Bone marrow (tissue), 2 donors: ENCODE measurements around the gene BTBD16.
A peak's percentile ranks its signal among the peaks of the same experiment; 100 is the strongest.

Experiments used
- DNase-seq, 2 donors: peaks; one replicate each; lab custom pipeline; 2025; lab: John Stamatoyannopoulos, UW

Gene BTBD16

DNA sequence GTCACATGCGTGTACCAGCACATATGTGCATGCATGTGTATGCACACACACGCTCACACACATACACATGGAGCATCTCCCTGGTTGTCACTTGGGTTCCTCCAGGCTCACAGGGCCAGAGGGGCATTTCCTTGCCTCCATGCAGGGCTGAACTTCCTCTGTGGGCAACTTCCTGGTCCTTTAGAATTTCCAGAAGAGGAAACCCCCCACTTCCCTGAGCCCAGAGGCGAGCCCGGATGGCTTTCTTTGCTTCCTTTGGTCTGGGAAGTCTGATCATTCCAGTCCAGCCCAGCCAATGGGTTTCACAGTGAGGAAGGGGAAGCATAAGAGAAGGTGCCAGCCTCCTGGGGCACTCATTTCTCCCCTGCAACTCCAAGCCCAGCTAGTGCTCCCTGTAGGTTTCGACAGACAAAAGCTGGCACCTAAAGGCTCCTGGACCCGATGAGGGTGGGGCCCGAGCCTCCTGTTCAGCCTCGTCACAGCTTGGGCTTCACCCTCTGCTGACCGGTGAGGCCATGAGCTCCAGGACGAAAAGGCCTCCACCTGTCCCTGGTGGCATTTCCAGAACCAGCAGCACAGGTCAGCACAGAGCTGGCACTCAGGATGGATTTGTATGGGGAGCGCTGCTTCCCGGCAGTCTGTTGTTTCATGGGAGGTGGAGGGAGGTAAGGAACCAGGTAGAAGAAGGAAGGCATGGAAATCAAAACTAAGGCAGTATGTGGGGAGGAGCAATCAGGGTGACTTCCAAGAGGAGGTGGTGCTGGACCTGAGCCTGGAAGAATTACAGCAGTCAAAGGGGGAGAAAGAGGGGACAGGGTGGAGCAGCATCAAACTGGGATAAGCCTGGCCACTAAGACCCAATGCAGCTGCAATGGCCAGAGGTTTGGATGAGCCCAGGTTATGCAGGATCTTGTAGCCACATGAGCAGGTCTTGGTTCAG, 23.7 kb downstream of the BTBD16 start:
- no peak for DNase-seq

GRCh38 chr10:122295451-122295809, 24.3 kb downstream of the BTBD16 start:
- DNase-seq = no peak

GRCh38 chr10:122296363-122297120, 25.4 kb downstream of the BTBD16 start:
- no peak for DNase-seq

- no peak for DNase-seq
Observed at GRCh38 chr10:122297583-122297982, 26.5 kb downstream of the BTBD16 start.

DNA sequence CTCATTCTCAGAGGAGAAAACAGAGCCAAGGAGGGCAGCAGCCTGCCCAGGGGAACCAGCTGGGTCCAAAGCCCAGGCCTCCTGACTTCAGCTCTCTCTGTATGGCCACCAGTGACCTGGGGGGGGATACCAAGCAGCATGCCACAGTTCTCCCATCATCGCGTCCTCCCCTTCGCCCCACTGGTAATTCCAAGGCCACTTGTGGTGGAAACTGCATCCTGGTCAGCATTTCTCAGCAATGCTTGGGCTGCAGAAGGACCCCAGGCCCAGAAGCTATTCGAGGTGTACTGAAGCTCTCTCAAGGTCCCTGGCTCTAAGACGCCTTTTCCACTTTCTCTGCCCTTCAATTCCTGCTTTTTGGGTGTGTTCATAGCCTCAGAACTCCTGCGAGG, 27.1 kb downstream of the BTBD16 start:
- DNase-seq = no peak

DNA sequence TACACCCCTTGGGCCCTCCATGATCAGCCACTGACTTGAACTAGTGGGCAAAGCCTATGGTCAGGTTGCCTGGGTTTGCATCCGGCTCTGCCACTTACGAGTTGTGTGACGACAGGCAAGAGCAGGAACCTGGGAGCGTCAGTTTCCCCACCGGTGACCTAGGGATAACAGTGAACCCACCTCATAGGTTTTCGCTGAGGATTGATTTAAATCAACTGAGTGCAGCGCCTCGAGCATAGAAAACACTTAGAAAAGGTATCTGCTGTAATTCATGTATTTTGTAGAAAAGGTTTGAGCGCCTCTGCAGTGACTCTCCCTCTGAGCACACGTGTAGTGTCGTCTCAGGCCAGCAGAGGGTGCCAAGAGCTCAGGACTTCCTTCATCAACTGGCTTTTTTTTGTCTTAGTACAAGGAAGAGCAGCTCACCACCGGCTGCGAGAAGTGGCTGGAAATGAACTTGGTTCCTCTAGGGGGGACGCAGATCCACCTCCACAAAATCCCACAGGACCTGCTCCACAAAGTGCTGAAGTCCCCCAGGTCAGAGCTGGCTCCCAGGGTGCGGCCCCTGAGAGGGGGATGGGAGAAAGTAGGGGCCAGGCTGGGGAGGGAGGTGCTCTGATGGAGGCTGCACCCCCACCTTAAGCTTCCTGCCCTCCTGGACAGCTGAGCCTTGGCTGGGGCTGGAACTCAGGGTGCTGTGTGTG, 27.7 kb downstream of the BTBD16 start:
- peak; percentile 5 to 9 for DNase-seq

DNA sequence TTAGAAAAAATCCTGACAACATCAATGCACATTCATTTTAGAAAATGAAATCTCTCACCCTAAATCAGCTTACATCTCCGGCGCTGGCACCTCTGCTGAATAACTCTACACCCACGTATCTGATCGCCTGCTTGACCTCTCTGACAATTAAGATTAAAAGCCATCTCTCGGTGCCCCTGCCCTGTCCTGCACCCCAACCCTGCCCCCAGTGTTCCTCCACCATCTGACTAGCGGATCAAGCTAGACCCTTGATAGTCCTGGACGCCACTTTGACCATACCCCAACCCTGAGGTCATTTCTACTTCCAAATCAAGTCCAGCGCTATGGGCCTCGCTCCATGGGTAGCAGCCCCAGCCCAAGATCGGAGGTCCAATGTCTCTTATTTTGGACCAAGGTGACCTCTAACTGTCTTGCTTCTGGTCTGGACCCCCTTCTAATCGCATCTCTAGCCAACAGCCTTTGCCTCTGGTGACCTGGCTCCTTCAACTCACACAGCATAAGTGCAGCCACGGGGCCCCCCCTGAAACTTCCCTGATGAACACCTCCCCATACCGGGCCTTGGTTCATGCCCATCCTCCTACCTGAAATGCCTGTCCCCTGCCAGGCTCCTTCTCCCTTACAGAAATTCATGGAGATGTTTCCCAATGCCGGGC, 28.5 kb downstream of the BTBD16 start:
- DNase-seq = no peak

DNA sequence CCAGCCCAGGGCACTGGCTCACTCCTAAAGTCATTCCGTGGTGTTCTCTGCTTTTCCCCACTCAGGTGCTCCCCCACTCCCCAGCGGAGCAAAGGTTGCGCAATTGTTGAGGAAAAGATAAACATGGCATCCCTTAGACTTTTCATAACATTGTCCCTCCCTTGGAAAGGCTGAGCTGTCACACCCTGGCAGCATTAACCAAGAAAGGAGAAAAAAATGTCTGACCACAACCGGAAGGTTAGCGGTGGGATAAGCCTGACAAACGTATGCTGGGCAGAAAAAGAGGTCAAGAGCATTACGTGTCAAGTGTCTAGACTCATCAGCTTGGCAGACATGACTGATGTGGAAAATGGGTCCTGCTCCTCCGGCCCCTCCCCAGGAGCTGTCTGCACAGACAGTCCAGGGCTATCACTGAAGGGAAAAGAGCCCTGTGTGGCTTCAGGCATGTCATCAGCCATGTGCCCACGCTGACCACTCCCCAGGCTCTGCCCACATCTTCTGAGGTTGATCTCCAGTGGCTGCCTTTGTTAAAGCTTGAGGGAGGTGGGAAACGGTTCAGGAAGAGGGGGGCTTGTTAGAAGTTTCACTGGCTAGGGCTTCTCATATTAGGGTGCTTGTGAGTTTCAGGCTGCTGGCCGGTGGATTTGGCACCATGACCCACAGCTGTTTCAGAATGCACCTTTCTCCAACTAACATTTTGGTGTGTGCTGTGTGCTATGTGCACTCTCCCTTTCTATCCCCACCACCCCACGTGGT, 30.1 kb downstream of the BTBD16 start:
- DNase-seq = no peak

- DNase-seq = no peak
Observed at GRCh38 chr10:122301811-122302115, 30.7 kb downstream of the BTBD16 start.

GRCh38 chr10:122302315-122302714, 31.2 kb downstream of the BTBD16 start:
- DNase-seq = no peak

- DNase-seq = no peak
Observed at GRCh38 chr10:122303271-122304053, 32.4 kb downstream of the BTBD16 start.

DNA sequence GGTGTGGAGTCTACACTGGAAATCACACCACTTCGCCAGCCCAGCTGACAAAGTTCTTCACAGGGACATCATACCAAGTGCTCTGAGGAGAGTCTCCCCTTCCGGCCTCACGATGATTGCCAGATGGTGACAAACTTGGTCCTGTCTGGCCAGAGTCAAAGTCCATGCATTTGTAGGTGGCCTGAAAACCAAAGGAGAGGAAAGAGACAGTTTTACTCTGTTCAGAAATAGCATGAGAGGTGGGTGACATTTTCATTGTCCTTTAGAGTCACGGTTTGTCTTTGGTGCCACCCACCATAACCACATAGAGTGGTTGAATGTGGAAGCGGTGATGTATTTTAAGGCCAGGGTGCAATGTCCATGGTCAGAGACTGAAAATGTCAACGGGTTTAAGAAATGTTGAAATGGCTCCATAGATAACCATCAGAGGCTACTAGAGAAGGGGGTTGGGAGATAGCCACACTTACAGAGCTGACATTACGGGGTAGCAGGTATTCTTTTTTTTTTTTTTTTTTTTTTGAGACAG, 33.0 kb downstream of the BTBD16 start:
- no peak for DNase-seq

GRCh38 chr10:122306282-122306681, 35.2 kb downstream of the BTBD16 start:
- no peak for DNase-seq

DNA sequence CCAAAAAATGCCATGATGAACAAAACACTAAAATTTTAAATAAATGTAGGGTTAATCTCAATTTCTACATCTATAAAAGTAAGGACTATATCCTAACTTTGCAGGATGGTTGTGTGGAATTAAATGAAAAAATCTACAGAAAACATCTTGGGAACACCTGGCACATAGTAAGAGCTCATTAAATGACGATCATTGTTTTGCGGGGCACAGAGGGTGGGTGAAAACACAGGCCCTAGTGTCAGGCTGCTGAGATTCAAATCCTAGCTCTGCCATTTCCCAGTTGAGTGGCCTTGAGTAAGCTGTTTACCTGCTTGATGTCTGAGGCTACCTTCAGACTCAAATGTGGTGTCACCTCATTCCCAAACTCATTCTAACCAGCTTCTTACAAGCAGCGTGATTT, 35.6 kb downstream of the BTBD16 start:
- no peak for DNase-seq

DNA sequence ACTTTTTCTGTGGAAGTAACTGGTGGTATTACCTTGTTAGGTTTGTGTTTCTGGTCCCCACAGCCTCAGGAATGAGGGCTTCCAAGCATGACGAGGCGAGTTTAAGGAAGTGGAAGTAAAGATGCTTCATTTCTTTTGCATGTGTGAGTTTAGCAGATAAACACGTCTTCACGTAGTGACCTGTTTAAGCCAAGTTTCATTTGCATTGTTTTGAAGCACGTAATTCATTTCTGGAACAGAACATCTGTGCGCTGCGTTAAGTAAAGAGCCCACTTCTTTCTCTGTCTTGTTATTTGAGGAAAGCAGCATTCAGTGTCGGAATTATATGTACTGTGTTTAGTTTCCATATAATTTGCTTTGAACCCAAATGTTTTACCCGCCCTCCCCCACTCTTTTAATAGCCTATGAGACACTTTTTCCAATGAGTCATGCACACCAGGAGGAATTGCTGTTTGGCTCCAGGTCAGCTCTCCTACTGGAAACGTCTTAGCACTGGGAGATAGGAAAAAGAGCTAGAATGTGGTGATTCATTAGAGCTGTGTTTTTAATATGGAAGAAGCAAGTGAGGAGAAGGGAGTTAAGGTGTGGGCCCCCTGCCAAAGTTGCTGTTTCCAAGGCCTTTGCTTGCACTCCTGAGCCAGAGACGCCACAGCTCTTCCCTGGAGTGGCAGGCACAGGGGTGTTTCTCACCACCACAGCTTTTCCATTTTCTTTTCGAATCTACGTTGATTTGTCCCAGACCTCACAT, 36.7 kb downstream of the BTBD16 start:
- DNase-seq = no peak

- DNase-seq = no peak
Observed at GRCh38 chr10:122308417-122309141, 37.5 kb downstream of the BTBD16 start.

DNA sequence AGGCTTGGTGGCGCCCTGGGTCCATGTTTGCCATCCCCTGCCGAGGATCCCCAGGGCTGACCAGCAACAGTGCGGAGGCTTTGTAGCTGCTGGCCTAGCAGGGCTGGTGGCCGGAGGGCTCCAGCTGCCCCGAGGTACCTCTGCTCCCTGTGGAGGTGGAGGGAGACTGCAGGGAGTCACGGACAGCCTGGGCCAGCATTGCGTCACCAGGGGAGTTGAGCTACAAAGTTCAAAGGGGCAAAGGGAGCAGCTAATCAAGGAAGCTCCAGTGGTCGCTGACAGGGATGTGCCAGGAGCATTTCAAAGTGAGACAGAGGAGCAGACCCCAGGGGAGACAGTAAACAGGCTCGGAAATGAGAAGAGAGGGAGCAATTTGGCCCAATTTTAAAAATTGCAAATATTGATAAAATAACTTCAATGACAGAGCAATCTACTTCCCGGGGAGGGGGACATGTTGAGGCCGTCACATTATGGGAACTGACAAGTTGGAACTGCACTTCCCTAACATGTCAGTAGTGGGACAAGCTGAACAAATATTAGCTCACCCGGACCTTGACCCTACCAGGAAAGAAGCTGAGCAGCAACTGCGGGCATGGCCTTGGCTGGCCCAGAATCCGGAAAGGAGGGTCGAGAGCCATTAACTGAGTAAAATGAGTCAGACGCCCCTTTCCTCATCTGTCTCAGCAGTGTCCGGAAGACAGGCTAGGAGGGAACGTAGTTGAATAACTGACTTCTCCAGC, 39.4 kb downstream of the BTBD16 start:
- DNase-seq = no peak

DNA sequence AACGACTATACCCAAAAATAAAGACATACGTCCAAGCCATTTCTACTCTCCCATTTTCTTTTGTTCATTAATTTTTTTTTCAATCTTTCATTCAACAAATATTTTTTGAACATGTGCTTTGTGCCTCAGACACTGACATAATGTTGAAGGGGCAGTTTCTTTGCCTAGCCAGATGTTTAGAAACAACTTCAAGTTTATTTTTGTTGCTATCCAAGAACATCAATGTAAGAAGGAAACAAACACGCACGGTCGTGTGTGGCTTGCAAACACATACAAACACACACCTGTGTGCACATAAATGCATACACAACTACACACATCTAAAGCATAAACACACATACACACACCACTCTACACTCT, 39.9 kb downstream of the BTBD16 start:
- no peak for DNase-seq
